ENCODE measurements around the gene ONECUT3. TPM values are rescaled to one million over a fixed set of nuclear protein-coding genes. Genes with fewer than 3 reads are reported as not detected.

Gene ONECUT3
- total RNA-seq, 1 experiment from 2014 or later, result 0.04 TPM

DNA sequence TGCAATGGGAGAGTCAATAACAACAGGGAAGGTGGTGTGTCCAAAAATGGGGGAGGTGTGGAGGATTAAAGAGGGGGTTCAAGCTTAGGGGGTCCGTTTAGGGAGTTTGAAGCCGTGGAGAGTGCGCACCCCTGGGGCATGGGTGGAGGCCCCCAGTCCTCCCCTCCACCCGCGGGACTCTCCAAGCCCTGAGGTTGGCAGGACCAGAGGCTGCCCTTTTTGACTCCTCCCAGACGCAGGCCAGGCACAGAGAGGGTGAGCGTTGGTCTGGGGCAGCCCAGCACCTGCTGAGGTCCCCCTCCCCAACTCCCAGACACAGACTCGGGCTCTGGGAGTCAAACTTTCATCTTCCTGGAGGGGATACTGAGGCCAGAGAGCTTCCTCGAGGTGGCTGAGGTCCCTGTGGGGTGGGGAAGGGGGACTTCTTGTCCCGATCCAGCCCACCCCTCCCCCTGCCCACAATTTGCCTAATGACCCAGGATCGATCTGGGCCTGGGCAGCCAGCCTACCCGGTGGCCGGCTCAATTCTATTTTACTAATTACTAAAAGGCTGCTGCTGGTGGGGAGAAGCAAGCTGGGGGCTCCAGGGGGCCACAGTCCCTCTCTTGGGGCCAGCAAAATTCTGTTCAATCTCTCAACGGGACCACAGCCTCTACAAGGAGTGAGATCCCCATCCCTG lies 2.8 kb upstream of the ONECUT3 start:
- no peak overlapping the region for H3K27ac Mint-ChIP-seq
- peaks cover 11% of the 10 kb centered on the region for H3K4me1 Mint-ChIP-seq
- DNase-seq (ENCODE audit: low spot score) (no peak), ATAC-seq (no peak)
- H3K9me3 Mint-ChIP-seq, result no peaks in the 10 kb centered on the region
- TF ChIP-seq CBFB (CRISPR knock-in tag; IDR thresholded peaks at IDR 0.05; ENCODE audit: low read depth) (no peak), GRHL2 (CRISPR knock-in tag; IDR thresholded peaks at IDR 0.05; ENCODE audit: insufficient replicate concordance, severe bottlenecking) (no peak), PRRX2 (CRISPR knock-in tag; IDR thresholded peaks at IDR 0.05) (no peak), GTF2I (CRISPR knock-in tag; conservative IDR thresholded peaks at IDR 0.05) (peak; percentile 20; the same call in 1 of the 2 replicates)
- H3K4me3 Mint-ChIP-seq, result peak overlapping the region; percentile 35; the same call in 1 of the 2 replicates
- peaks cover 89% of the 10 kb centered on the region for H3K27me3 Mint-ChIP-seq (ENCODE audit: low read depth)
- POLR2A ChIA-PET, result no interaction called here
- CTCF ChIA-PET, result interaction anchor here (0.8 to 1.2 kb wide), 3 partner anchors 18 to 78 kb away, joined by 3 read pairs; no protein-coding TSS in a partner anchor
- H3K36me3 Mint-ChIP-seq, result no peaks in the 10 kb centered on the region

DNA sequence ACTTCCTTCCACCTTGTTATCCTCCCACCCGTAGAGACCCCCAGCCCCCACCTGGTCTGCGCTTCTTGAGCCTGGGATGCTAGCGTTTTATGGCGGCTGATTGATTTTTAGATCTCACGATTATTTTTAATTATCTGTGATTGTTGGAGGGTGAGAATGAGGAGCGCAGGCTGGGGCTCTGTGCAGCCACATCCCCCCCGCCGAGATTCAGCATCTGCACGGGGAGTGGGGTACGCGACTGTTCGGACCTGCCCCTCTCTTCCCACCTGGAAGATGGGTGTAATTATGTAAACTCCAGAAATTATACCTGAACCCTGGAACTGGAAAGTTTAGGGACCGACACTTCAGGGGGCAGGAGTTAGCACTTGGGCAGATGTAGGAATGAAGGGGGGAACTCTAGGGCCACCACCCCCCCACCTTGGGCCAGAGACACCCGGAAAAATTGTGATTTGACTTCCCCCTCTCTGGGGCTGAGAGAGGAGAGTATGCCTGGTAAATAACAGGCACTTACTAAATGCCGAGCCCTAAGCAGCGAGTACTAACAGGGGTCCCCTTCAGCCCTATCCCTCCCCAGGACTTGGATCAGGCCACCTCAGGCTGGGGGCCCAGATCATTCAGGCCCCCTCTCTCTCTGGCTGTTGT lies 1.8 kb upstream of the ONECUT3 start:
- Mint-ChIP-seq H3K9me3 (no peaks in the 10 kb centered on the region), H3K27ac (no peak overlapping the region), H3K4me3 (no peak overlapping the region), H3K36me3 (no peaks in the 10 kb centered on the region), H3K4me1 (peaks cover 14% of the 10 kb centered on the region), H3K27me3 (ENCODE audit: low read depth) (peaks cover 91% of the 10 kb centered on the region)
- TF ChIP-seq ZNF317 (CRISPR knock-in tag; IDR thresholded peaks at IDR 0.05; ENCODE audit: borderline replicate concordance, low read depth) (no peak), HMGA2 (CRISPR knock-in tag; IDR thresholded peaks at IDR 0.05) (no peak), TCF7 (CRISPR knock-in tag; IDR thresholded peaks at IDR 0.05; ENCODE audit: low read depth) (no peak), ZBTB21 (CRISPR knock-in tag; IDR thresholded peaks at IDR 0.05; ENCODE audit: borderline replicate concordance) (no peak), FOXK1 (CRISPR knock-in tag; IDR thresholded peaks at IDR 0.05) (no peak)
- no peak for DNase-seq (ENCODE audit: low spot score)
- CTCF ChIA-PET, result interaction anchor here (0.5 to 1.2 kb wide), 3 partner anchors 17 to 523 kb away, joined by 3 to 4 read pairs (median 3); no protein-coding TSS in a partner anchor
- ATAC-seq, result no peak
- POLR2A ChIA-PET, result no interaction called here

DNA sequence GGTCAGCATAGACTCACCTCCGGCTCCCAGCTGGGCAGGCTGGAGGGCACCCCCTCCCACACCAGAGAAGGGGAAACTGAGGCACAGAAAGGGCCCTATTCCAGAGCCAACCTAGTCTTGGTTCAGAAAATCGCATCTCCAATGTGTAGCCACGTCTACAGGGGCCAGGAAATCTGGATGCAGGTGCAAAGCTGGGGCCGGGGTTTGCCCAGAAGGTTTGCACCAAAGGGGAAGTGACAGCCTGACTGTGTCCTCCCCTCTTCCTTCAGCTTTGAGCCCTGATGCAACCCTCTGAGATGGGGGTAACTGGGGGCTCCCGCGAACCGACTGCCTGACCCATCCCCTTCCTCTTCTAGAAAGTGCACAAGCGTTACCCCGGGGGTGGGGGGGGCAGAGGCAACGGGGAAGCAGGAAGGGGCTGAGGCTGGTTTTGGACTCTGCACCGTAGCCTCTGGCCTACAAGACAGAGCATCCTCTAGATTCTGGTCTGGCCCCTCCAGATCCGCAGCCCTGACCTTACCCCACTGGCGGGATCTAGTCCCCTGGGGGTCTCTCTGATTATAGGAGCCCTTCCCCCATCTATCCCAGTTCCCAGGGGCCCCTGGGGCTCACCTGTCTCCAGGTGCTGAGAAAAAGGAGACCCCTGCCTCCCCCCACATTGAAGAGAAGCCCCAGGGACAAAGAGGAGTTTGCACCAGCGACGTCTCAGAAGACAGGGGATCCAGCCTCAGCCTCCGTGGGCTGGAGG lies 1.1 kb upstream of the ONECUT3 start:
- Mint-ChIP-seq H3K4me1 (peaks cover 12% of the 10 kb centered on the region), H3K27me3 (ENCODE audit: low read depth) (peaks cover 91% of the 10 kb centered on the region), H3K36me3 (no peaks in the 10 kb centered on the region), H3K9me3 (no peaks in the 10 kb centered on the region), H3K4me3 (0 out of 2 replicates have a peak overlapping the region, but pooled peaks have one; percentile 41), H3K27ac (no peak overlapping the region)
- ChIA-PET POLR2A (no interaction called here), CTCF (no interaction called here)
- no peak for DNase-seq (ENCODE audit: low spot score)
- ATAC-seq, result no peak
- TF ChIP-seq, protein P1, sequence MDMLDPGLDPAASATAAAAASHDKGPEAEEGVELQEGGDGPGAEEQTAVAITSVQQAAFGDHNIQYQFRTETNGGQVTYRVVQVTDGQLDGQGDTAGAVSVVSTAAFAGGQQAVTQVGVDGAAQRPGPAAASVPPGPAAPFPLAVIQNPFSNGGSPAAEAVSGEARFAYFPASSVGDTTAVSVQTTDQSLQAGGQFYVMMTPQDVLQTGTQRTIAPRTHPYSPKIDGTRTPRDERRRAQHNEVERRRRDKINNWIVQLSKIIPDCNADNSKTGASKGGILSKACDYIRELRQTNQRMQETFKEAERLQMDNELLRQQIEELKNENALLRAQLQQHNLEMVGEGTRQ (CRISPR knock-in tag; IDR thresholded peaks at IDR 0.05), result no peak
- TF ChIP-seq EMX1 (CRISPR knock-in tag; IDR thresholded peaks at IDR 0.05), result no peak
- no peak for TF ChIP-seq SMAD3 (CRISPR knock-in tag; IDR thresholded peaks at IDR 0.05; ENCODE audit: borderline replicate concordance)
- no peak for TF ChIP-seq ZNF263 (CRISPR knock-in tag; IDR thresholded peaks at IDR 0.05; ENCODE audit: low read depth)
- TF ChIP-seq CBFB (CRISPR knock-in tag; IDR thresholded peaks at IDR 0.05; ENCODE audit: low read depth), result no peak
- TF ChIP-seq, protein P2, sequence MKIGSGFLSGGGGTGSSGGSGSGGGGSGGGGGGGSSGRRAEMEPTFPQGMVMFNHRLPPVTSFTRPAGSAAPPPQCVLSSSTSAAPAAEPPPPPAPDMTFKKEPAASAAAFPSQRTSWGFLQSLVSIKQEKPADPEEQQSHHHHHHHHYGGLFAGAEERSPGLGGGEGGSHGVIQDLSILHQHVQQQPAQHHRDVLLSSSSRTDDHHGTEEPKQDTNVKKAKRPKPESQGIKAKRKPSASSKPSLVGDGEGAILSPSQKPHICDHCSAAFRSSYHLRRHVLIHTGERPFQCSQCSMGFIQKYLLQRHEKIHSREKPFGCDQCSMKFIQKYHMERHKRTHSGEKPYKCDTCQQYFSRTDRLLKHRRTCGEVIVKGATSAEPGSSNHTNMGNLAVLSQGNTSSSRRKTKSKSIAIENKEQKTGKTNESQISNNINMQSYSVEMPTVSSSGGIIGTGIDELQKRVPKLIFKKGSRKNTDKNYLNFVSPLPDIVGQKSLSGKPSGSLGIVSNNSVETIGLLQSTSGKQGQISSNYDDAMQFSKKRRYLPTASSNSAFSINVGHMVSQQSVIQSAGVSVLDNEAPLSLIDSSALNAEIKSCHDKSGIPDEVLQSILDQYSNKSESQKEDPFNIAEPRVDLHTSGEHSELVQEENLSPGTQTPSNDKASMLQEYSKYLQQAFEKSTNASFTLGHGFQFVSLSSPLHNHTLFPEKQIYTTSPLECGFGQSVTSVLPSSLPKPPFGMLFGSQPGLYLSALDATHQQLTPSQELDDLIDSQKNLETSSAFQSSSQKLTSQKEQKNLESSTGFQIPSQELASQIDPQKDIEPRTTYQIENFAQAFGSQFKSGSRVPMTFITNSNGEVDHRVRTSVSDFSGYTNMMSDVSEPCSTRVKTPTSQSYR (CRISPR knock-in tag; IDR thresholded peaks at IDR 0.05), result no peak
- no peak for TF ChIP-seq NFE2L1 (CRISPR knock-in tag; IDR thresholded peaks at IDR 0.05)
- TF ChIP-seq, protein P3, sequence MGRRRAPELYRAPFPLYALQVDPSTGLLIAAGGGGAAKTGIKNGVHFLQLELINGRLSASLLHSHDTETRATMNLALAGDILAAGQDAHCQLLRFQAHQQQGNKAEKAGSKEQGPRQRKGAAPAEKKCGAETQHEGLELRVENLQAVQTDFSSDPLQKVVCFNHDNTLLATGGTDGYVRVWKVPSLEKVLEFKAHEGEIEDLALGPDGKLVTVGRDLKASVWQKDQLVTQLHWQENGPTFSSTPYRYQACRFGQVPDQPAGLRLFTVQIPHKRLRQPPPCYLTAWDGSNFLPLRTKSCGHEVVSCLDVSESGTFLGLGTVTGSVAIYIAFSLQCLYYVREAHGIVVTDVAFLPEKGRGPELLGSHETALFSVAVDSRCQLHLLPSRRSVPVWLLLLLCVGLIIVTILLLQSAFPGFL (CRISPR knock-in tag; IDR thresholded peaks at IDR 0.05; ENCODE audit: borderline replicate concordance), result no peak
- TF ChIP-seq, protein P4, sequence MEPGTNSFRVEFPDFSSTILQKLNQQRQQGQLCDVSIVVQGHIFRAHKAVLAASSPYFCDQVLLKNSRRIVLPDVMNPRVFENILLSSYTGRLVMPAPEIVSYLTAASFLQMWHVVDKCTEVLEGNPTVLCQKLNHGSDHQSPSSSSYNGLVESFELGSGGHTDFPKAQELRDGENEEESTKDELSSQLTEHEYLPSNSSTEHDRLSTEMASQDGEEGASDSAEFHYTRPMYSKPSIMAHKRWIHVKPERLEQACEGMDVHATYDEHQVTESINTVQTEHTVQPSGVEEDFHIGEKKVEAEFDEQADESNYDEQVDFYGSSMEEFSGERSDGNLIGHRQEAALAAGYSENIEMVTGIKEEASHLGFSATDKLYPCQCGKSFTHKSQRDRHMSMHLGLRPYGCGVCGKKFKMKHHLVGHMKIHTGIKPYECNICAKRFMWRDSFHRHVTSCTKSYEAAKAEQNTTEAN (CRISPR knock-in tag; IDR thresholded peaks at IDR 0.05), result no peak
- TF ChIP-seq, protein P5, sequence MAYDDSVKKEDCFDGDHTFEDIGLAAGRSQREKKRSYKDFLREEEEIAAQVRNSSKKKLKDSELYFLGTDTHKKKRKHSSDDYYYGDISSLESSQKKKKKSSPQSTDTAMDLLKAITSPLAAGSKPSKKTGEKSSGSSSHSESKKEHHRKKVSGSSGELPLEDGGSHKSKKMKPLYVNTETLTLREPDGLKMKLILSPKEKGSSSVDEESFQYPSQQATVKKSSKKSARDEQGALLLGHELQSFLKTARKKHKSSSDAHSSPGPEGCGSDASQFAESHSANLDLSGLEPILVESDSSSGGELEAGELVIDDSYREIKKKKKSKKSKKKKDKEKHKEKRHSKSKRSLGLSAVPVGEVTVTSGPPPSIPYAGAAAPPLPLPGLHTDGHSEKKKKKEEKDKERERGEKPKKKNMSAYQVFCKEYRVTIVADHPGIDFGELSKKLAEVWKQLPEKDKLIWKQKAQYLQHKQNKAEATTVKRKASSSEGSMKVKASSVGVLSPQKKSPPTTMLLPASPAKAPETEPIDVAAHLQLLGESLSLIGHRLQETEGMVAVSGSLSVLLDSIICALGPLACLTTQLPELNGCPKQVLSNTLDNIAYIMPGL (CRISPR knock-in tag; IDR thresholded peaks at IDR 0.05), result no peak
- no peak for TF ChIP-seq CREB1 (CRISPR knock-in tag; IDR thresholded peaks at IDR 0.05)
- no peak for TF ChIP-seq ZNF416 (CRISPR knock-in tag; IDR thresholded peaks at IDR 0.05)
- TF ChIP-seq, protein P6, sequence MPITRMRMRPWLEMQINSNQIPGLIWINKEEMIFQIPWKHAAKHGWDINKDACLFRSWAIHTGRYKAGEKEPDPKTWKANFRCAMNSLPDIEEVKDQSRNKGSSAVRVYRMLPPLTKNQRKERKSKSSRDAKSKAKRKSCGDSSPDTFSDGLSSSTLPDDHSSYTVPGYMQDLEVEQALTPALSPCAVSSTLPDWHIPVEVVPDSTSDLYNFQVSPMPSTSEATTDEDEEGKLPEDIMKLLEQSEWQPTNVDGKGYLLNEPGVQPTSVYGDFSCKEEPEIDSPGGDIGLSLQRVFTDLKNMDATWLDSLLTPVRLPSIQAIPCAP (CRISPR knock-in tag; IDR thresholded peaks at IDR 0.05), result no peak
- no peak for TF ChIP-seq ZNF671 (CRISPR knock-in tag; IDR thresholded peaks at IDR 0.05)

All from WTC11 (cell line).